IMR-90 (cell line): ENCODE measurements around the gene DYNC1LI2. TPM values are rescaled to one million over a fixed set of nuclear protein-coding genes. Genes with fewer than 3 reads are reported as not detected.
A peak's percentile ranks its signal among the peaks of the same experiment; 100 is the strongest.

ENCODE experiments used
- ATAC-seq: fragments of 200-7000 bp; cut with Tn5 transposase; 2 replicates; pipeline ENCODE4 v1.9.1; 2020; ENCODE audit warnings: low read depth, mild to moderate bottlenecking, moderate library complexity
- BruUV-seq: library from RNA; stranded (reverse); fragments of 400-500 nt; replicated peaks from 2 replicates; lab custom pipeline; 2021; lab: Mats Ljungman, UMichigan
- CTCF ChIA-PET: fragments of 300-600 bp; formaldehyde crosslinking; extraction: SDS; loops from one replicate; lab custom pipeline; 2021; ENCODE audit warnings: antibody characterized with exemption; lab: Yijun Ruan, JAX
- POLR2A ChIA-PET: fragments of 300-600 bp; sonication (Branson Sonifier 250); formaldehyde crosslinking; loops from one replicate; lab custom pipeline; 2022; ENCODE audit warnings: antibody characterized with exemption; ENCODE audit not compliant: unreplicated experiment; lab: Charles Lee
- DNase-seq: peaks from one replicate; pipeline ENCODE4 v3.0.0; 2013
- H2AFZ ChIP-seq: replicated peaks from 2 replicates; pipeline ENCODE3; 2013; ENCODE audit warnings: low read length, mild to moderate bottlenecking; ENCODE audit not compliant: poor library complexity
- H2AK5ac ChIP-seq: 2 replicates; pipeline ENCODE4 v1.6.1; 2013; ENCODE audit warnings: low read depth, low read length, inconsistent platforms
- H2AK9ac ChIP-seq: replicated peaks from 2 replicates; pipeline ENCODE3; 2013; ENCODE audit warnings: mild to moderate bottlenecking, low read depth, low read length, moderate library complexity; ENCODE audit not compliant: poor library complexity
- H2BK120ac ChIP-seq: 2 replicates; pipeline ENCODE4 v1.6.1; 2013; ENCODE audit warnings: low read depth, low read length, inconsistent platforms
- H2BK15ac ChIP-seq: 3 replicates; pipeline ENCODE4 v1.6.1; 2013; ENCODE audit warnings: low read depth, low read length, inconsistent platforms
- H2BK20ac ChIP-seq: 2 replicates; pipeline ENCODE4 v1.6.1; 2013; ENCODE audit warnings: low read depth, mild to moderate bottlenecking, inconsistent platforms, low read length, moderate library complexity
- H2BK5ac ChIP-seq: 2 replicates; pipeline ENCODE4 v1.6.1; 2013; ENCODE audit warnings: mild to moderate bottlenecking, low read depth, low read length, inconsistent platforms; ENCODE audit not compliant: poor library complexity, severe bottlenecking
- H3K14ac ChIP-seq: replicated peaks from 2 replicates; pipeline ENCODE4 v1.6.1; 2013; ENCODE audit warnings: low read depth, low read length, inconsistent platforms
- H3K18ac ChIP-seq: 2 replicates; pipeline ENCODE4 v1.6.1; 2013; ENCODE audit warnings: low read depth, low read length, control low read depth
- H3K23ac ChIP-seq: 2 replicates; pipeline ENCODE4 v1.6.1; 2013; ENCODE audit warnings: low read depth, low read length, inconsistent platforms
- H3K27ac ChIP-seq: 2 replicates; pipeline ENCODE4 v1.5.1; 2013; ENCODE audit warnings: mild to moderate bottlenecking, control low read depth, low read length; ENCODE audit not compliant: insufficient read depth
- H3K27me3 ChIP-seq: 2 replicates; pipeline ENCODE4 v1.6.1; 2013; ENCODE audit warnings: low read length; ENCODE audit not compliant: control insufficient read depth, insufficient read depth
- H3K36me3 ChIP-seq: 2 replicates; pipeline ENCODE4 v1.6.1; 2013; ENCODE audit warnings: low read length, mixed read lengths; ENCODE audit not compliant: control insufficient read depth, insufficient read depth
- H3K4ac ChIP-seq: 2 replicates; pipeline ENCODE4 v1.6.1; 2013; ENCODE audit warnings: low read depth, low read length, inconsistent platforms
- H3K4me1 ChIP-seq: 2 replicates; pipeline ENCODE4 v1.6.1; 2013; ENCODE audit warnings: low read length, mixed read lengths; ENCODE audit not compliant: control insufficient read depth, insufficient read depth
- H3K4me2 ChIP-seq: 2 replicates; pipeline ENCODE4 v1.6.1; 2013; ENCODE audit warnings: low read depth, mild to moderate bottlenecking, control low read depth, low read length, moderate library complexity
- H3K4me3 ChIP-seq: 2 replicates; pipeline ENCODE4 v1.5.1; 2013; ENCODE audit warnings: low read depth, mild to moderate bottlenecking, control low read depth, low read length, moderate library complexity; ENCODE audit not compliant: insufficient read depth
- H3K56ac ChIP-seq: 2 replicates; pipeline ENCODE4 v1.6.1; 2013; ENCODE audit warnings: low read length, inconsistent platforms; ENCODE audit not compliant: insufficient read depth; ENCODE audit errors: extremely low read depth
- H3K79me1 ChIP-seq, 2 experiments: 2 replicates each; pipeline ENCODE4 v1.6.1; 2013; ENCODE audit warnings: low read length in 2 of 2, inconsistent platforms in 1 of 2, low read depth in 1 of 2
- H3K9ac ChIP-seq: 2 replicates; pipeline ENCODE4 v1.6.1; 2013; ENCODE audit warnings: low read depth, low read length, control low read depth
- H3K9me1 ChIP-seq: 2 replicates; pipeline ENCODE4 v1.6.1; 2013; ENCODE audit warnings: low read length, inconsistent platforms; ENCODE audit not compliant: insufficient read depth
- H3K9me3 ChIP-seq: 2 replicates; pipeline ENCODE4 v1.6.1; 2013; ENCODE audit warnings: low read length; ENCODE audit not compliant: control insufficient read depth, insufficient read depth
- H4K20me1 ChIP-seq: 2 replicates; pipeline ENCODE4 v1.6.1; 2013; ENCODE audit warnings: low read length, inconsistent platforms; ENCODE audit not compliant: insufficient read depth
- H4K5ac ChIP-seq: 2 replicates; pipeline ENCODE4 v1.6.1; 2013; ENCODE audit warnings: mild to moderate bottlenecking, low read depth, low read length, control low read depth
- H4K8ac ChIP-seq, 2 experiments: 2 replicates each; pipeline ENCODE4 v1.6.1; 2013; ENCODE audit warnings: low read depth in 2 of 2, low read length in 2 of 2, control low read depth in 1 of 2, inconsistent platforms in 1 of 2
- H4K91ac ChIP-seq: 2 replicates; pipeline ENCODE4 v1.6.1; 2013; ENCODE audit warnings: low read depth, low read length, inconsistent platforms; ENCODE audit not compliant: insufficient read depth
- BHLHE40 ChIP-seq: fragments of 150-350 bp; IDR thresholded peaks from 2 replicates; pipeline ENCODE4 v1.6.1; 2016; ENCODE audit warnings: mild to moderate bottlenecking, low read depth, low read length
- CEBPB ChIP-seq: IDR thresholded peaks from 2 replicates; pipeline ENCODE4 v1.6.1; 2012; ENCODE audit warnings: low read depth, low read length, improper control_type of control experiment
- CHD1 ChIP-seq: IDR thresholded peaks from 2 replicates; pipeline ENCODE4 v1.6.1; 2012; ENCODE audit warnings: low read depth, low read length, improper control_type of control experiment
- FOS ChIP-seq: fragments of 150-350 bp; IDR thresholded peaks from 2 replicates; pipeline ENCODE4 v1.6.1; 2016; ENCODE audit warnings: low read depth, low read length
- MAFK ChIP-seq: IDR thresholded peaks from 2 replicates; pipeline ENCODE4 v1.6.1; 2012; ENCODE audit warnings: low read depth, low read length, improper control_type of control experiment
- MAZ ChIP-seq: IDR thresholded peaks from 2 replicates; pipeline ENCODE4 v1.6.1; 2012; ENCODE audit warnings: low read depth, mild to moderate bottlenecking, low read length, improper control_type of control experiment, moderate library complexity, borderline replicate concordance
- MXI1 ChIP-seq: IDR thresholded peaks from 2 replicates; pipeline ENCODE4 v1.6.1; 2012; ENCODE audit warnings: low read depth, mild to moderate bottlenecking, low read length, moderate library complexity, borderline replicate concordance
- NFE2L2 ChIP-seq: fragments of 150-350 bp; IDR thresholded peaks from 2 replicates; pipeline ENCODE4 v1.6.1; 2016; ENCODE audit warnings: low read depth, mild to moderate bottlenecking, low read length
- POLR2A ChIP-seq: IDR thresholded peaks from 2 replicates; pipeline ENCODE4 v1.6.1; 2012; ENCODE audit warnings: mild to moderate bottlenecking, low read depth, low read length
- RAD21 ChIP-seq: IDR thresholded peaks from 2 replicates; pipeline ENCODE4 v1.6.1; 2012; ENCODE audit warnings: low read length, improper control_type of control experiment
- RCOR1 ChIP-seq: IDR thresholded peaks from 2 replicates; pipeline ENCODE4 v1.6.1; 2012; ENCODE audit warnings: mild to moderate bottlenecking, low read length, improper control_type of control experiment; ENCODE audit not compliant: insufficient replicate concordance
- RFX5 ChIP-seq: IDR thresholded peaks from 2 replicates; pipeline ENCODE4 v1.8.0; 2012; ENCODE audit warnings: low read depth, mild to moderate bottlenecking, low read length, moderate library complexity
- SMC3 ChIP-seq: fragments of 150-350 bp; IDR thresholded peaks from 2 replicates; pipeline ENCODE4 v1.6.1; 2016; ENCODE audit warnings: low read depth, mild to moderate bottlenecking, antibody characterized with exemption, low read length, moderate library complexity
- WGBS, 2 experiments: methylation state at CpG; one replicate each; pipeline versions ENCODE4 v1.1.5 to v1.1.7; 2013; ENCODE audit warnings: missing lambda C conversion rate in 2 of 2; ENCODE audit not compliant: insufficient read length in 1 of 2; ENCODE audit errors: extremely low coverage in 2 of 2; 5-methylcytosine and 5-hydroxymethylcytosine counted together
- dilution Hi-C: fragments of 300-500 bp; cut with HindIII; formaldehyde crosslinking; loops from one replicate; pipeline ENCODE4 v1.14.3; 2018; ENCODE audit warnings: low sequenced_read_pairs; ENCODE audit not compliant: unreplicated experiment
- in situ Hi-C: fragments of 300-500 bp; cut with MboI; formaldehyde crosslinking; loops from 3 replicates; pipeline ENCODE4 v1.14.3; 2019; ENCODE audit warnings: low sequenced_read_pairs, inconsistent platforms, mixed read lengths
- intact Hi-C: fragments of 100-400 bp; cut with micrococcal nuclease; formaldehyde crosslinking; loops from 2 replicates; pipeline ENCODE4 v1.10.0; 2022
- polyA plus RNA-seq, 3 experiments: library from polyadenylated mRNA; depleted of rRNA; stranded (reverse); fragments of >200 nt; gene quantifications; 2 replicates each; pipeline ENCODE4 v1.2.3, GENCODE V29; 2012; ENCODE audit warnings: low replicate concordance in 1 of 3
- total RNA-seq: library from RNA; depleted of rRNA; stranded (reverse); fragments of >200 nt; gene quantifications from 2 replicates; pipeline ENCODE4 v1.2.3, GENCODE V29; 2012
- TF ChIP-seq, protein P1 (sequence below): conservative IDR thresholded peaks from 2 replicates; pipeline ENCODE4 v1.5.1; 2012; ENCODE audit warnings: mild to moderate bottlenecking, low read depth, low read length, improper control_type of control experiment
- TF ChIP-seq, protein P2 (sequence below): fragments of 150-350 bp; IDR thresholded peaks from 2 replicates; pipeline ENCODE4 v1.6.1; 2017; ENCODE audit warnings: mild to moderate bottlenecking, antibody characterized with exemption, low read length, low read depth

DYNC1LI2 gene
- total and polyA plus RNA-seq, 2 of the 4 experiments (the other 2 are of a cell fraction): 65.3 to 88.4 TPM

DNA sequence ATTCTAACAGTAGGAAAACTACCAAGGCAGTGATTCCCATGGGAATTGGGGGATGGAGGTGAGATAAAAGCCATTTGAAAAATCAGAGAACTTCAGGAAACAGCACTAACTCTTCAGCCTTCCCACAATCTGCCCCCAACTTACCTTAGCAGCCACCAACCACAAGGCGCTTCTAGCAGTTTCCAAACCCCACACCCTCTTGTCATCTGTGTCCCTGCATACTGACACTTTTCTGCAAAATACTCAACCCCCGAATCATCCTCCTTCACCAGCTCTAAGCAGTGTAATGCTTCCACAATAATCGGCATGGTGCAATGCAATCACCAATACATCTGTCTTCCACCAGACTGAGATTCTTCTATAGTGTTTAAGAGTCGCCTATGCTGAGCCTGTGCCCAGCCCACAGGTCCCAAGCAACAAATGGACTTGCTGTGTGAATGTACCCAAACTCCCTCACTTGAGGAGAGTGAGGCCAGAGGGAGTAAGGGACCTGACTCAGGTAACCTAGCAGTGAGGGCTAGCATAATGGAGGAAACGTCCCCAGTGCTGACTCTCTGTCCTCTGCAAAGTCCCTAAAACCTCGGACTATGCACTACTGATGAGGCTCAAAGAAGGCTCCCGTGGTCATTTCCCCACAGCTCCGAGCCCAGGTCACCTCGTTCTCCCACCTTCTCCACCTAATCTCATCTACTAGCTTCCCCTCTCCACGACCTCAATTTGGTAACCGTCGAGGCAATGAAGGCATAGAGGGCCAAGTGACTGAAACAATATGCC is 943 bp downstream of the DYNC1LI2 start:
- ChIA-PET CTCF (interaction anchor here (2.2 kb wide), 1 partner anchor 80 kb away, joined by 7 read pairs; the partner anchor contains the start of gene NAE1), POLR2A (interaction anchor here (0.6 kb wide), 2 partner anchors 30 to 176 kb away, joined by 3 read pairs; no protein-coding TSS in a partner anchor)
- Histone ChIP-seq H3K36me3 (peaks cover 25% of the 10 kb centered on the region), H2AK5ac (peak overlapping the region; percentile 90), H4K8ac (peak overlapping the region; percentile 75 to 89; a peak in 2 of 4 replicates), H2BK20ac (no peak overlapping the region), H4K20me1 (peaks cover 50% of the 10 kb centered on the region), H3K79me1 (peaks cover 20 to 44% of the 10 kb centered on the region in 2 experiments), H3K4me3 (peak overlapping the region; percentile 90), H2BK120ac (no peak overlapping the region), H3K4me1 (peaks cover 4% of the 10 kb centered on the region), H2BK5ac (no peak overlapping the region), H3K27me3 (peaks cover 2% of the 10 kb centered on the region), H4K5ac (peak overlapping the region; percentile 6; the same call in 1 of the 2 replicates), H3K4me2 (peak overlapping the region; percentile 97), H3K9me1 (peaks cover 2% of the 10 kb centered on the region; the same call in 1 of the 2 replicates), H3K56ac (0 out of 2 replicates have a peak overlapping the region, but pooled peaks have one; percentile 37), H2BK15ac (no peak overlapping the region), H3K18ac (no peak overlapping the region), H3K9ac (peak overlapping the region; percentile 94), H2AK9ac (peak overlapping the region; percentile 96), H3K9me3 (no peaks in the 10 kb centered on the region), H3K4ac (peak overlapping the region; percentile 91), H3K27ac (peak overlapping the region; percentile 99), H4K91ac (peak overlapping the region; percentile 73; the same call in 1 of the 2 replicates), H3K14ac (peak overlapping the region; percentile 87), H3K23ac (peak overlapping the region; percentile 80), H2AFZ (peak overlapping the region; percentile 97)
- no peak for ATAC-seq
- BruUV-seq: no TSS peak
- dilution Hi-C loops: no loop called here
- 0% methylated on average over 6 of the region's 12 CpGs; no CpG with 5 or more reads in 1 of the 2 experiments for WGBS, 2 experiments
- in situ Hi-C loops: no loop called here
- intact Hi-C loops: loop anchor here (5.0 kb wide), 1 partner anchor 117 kb away; no protein-coding TSS in a partner anchor
- DNase-seq: no peak
- TF ChIP-seq NFE2L2 (no peak), FOS (no peak), CHD1 (no peak), RFX5 (no peak), CEBPB (0 out of 2 replicates have a peak, but pooled peaks have one; percentile 5), BHLHE40 (no peak), RAD21 (no peak), SMC3 (no peak), MXI1 (no peak), RCOR1 (no peak), MAFK (no peak), POLR2A (0 out of 2 replicates have a peak, but pooled peaks have one; percentile 10), MAZ (no peak)
- TF ChIP-seq, protein P1, sequence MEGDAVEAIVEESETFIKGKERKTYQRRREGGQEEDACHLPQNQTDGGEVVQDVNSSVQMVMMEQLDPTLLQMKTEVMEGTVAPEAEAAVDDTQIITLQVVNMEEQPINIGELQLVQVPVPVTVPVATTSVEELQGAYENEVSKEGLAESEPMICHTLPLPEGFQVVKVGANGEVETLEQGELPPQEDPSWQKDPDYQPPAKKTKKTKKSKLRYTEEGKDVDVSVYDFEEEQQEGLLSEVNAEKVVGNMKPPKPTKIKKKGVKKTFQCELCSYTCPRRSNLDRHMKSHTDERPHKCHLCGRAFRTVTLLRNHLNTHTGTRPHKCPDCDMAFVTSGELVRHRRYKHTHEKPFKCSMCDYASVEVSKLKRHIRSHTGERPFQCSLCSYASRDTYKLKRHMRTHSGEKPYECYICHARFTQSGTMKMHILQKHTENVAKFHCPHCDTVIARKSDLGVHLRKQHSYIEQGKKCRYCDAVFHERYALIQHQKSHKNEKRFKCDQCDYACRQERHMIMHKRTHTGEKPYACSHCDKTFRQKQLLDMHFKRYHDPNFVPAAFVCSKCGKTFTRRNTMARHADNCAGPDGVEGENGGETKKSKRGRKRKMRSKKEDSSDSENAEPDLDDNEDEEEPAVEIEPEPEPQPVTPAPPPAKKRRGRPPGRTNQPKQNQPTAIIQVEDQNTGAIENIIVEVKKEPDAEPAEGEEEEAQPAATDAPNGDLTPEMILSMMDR: no peak
- TF ChIP-seq, protein P2, sequence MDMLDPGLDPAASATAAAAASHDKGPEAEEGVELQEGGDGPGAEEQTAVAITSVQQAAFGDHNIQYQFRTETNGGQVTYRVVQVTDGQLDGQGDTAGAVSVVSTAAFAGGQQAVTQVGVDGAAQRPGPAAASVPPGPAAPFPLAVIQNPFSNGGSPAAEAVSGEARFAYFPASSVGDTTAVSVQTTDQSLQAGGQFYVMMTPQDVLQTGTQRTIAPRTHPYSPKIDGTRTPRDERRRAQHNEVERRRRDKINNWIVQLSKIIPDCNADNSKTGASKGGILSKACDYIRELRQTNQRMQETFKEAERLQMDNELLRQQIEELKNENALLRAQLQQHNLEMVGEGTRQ: no peak
